Large intestine (tissue), 3 donors: ENCODE measurements around the gene DDX24. TPM values are rescaled to one million over a fixed set of nuclear protein-coding genes. Genes with fewer than 3 reads are reported as not detected.

Experiments
- DNase-seq, 2 donors: peaks; one replicate each; pipeline versions ENCODE4 v3.0.0 to v3.0.0-alpha.2; 2013
- H3K27ac ChIP-seq: one replicate; pipeline ENCODE4 v1.5.1; 2013; ENCODE audit warnings: low read length
- H3K27me3 ChIP-seq: 2 replicates; pipeline ENCODE4 v1.6.1; 2013; ENCODE audit warnings: low read length; ENCODE audit not compliant: control insufficient read depth, insufficient read depth
- H3K36me3 ChIP-seq: 2 replicates; pipeline ENCODE4 v1.6.1; 2013; ENCODE audit warnings: low read length; ENCODE audit not compliant: control insufficient read depth, insufficient read depth
- H3K4me1 ChIP-seq: one replicate; pipeline ENCODE4 v1.6.1; 2013; ENCODE audit warnings: low read length; ENCODE audit not compliant: control insufficient read depth, insufficient read depth
- H3K4me3 ChIP-seq: one replicate; pipeline ENCODE4 v1.5.1; 2013; ENCODE audit warnings: low read length
- H3K9me3 ChIP-seq: one replicate; pipeline ENCODE4 v1.6.1; 2013; ENCODE audit warnings: mild to moderate bottlenecking, low read depth, low read length, moderate library complexity; ENCODE audit not compliant: control insufficient read depth
- WGBS: methylation state at CpG from one replicate; pipeline ENCODE4 v1.1.5; 2013; ENCODE audit warnings: low lambda C conversion rate; ENCODE audit not compliant: insufficient coverage; 5-methylcytosine and 5-hydroxymethylcytosine counted together
- polyA plus RNA-seq: library from polyadenylated mRNA; unstranded; fragments of 120-200 nt; gene quantifications from one replicate; pipeline ENCODE4 v1.2.1, GENCODE V29; 2013

Gene DDX24
- polyA plus RNA-seq, 1 donor: 109 TPM

DNA sequence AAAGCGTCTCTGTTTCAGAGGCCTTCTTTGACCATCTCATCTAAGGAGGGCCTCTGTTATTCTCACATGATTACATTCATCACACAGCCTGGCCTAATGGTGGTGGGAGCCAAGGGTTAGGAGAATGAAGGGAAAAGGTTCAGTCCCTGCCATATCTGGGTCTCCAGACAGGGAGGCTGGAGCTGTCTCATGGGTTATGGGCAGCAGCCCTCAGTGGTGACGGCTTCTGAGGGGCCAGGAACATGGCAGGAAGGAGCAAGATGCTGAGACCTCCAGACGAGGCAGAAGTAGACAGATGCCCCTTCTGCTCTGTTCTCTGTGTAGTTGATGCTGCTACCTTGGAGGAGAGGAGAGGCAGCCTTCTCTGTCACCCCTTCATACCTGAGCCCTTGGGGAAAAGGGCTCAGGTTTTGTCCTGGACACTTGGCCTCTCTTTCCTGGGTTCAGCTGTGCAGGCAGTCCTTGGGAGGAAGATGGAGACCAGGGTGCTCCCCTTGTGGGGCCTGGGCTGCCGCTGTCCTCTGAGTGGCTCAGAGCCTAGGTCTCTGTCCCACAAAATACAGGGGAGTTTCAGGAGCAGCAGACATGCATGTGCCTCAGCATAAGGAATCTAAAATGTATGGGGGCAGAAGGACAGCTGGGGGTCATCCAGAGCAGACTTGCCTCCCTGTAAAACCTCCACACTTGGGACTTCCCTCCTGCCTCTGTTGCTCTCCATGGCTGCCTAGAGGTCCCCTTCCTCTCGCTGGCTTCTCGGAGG is 44.8 kb upstream of the DDX24 start:
- H3K27me3 ChIP-seq: no peaks in the 10 kb centered on the region
- peaks cover 11% of the 10 kb centered on the region for H3K36me3 ChIP-seq
- no peaks in the 10 kb centered on the region for H3K9me3 ChIP-seq
- WGBS: no CpG with 5 or more reads among the region's 6 CpGs
- DNase-seq: no peak
- H3K4me3 ChIP-seq: no peak overlapping the region
- peaks cover 7% of the 10 kb centered on the region for H3K4me1 ChIP-seq
- no peak overlapping the region for H3K27ac ChIP-seq

DNA sequence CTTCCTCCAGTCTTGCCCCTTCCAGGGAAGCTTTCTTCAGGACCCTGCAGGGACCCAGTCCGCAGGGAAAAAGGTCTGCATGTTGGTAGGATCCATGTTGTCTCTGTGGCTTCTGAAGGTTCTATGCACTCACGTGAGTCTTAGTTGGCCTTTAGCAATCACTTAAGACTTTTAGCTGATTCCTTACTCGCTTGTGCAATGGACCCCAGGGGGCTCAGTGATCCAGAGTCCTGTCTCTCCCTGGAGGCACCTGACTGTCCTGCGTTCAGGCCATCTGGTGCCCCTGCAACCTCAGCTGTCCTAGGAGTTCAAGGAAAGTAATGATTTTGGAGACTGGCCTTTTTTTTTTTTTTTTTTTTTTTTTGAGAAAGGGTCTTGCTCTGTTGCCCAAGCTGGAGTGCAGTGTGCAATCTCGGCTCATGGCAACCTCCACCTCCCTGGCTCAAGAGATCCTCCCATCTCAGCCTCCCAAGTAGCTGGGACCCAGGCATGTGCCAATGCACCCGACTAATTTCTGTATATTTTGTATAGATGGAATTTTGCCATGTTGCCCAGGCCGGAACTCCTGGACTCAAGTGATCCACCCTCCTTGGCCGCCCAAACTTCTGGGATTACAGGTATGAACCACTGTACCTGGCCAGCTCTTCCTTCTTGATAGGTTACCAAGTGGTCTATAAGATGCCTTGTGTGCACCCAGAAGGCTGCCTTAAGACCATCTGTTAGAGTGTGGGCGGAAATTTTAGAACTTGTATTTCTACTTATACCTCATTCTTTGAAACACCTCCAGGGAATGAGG is 43.8 kb upstream of the DDX24 start:
- Histone ChIP-seq H3K27ac (no peak overlapping the region), H3K9me3 (no peaks in the 10 kb centered on the region), H3K27me3 (no peaks in the 10 kb centered on the region), H3K4me3 (no peak overlapping the region), H3K4me1 (peaks cover 7% of the 10 kb centered on the region), H3K36me3 (peaks cover 11% of the 10 kb centered on the region)
- no peak for DNase-seq
- WGBS: no CpG with 5 or more reads among the region's 9 CpGs

DNA sequence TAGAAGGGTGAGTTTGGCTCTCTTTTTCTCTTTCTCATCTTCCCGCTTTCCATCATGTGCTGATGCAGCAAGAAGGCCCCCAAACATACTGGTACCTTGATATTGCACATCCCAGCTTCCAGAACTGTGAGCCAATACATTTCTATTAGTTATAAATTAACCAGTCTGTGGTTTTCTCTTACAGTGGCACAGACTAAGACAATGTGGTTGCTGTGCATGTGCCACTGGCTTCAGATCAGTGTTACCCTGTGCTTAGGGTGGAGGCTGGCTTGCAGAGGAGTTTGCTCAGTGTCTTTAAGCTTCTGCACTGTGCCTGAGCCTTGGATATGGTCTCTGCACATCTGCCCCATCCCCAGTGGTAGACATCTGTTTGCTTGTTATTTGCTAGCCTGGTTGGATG is 42.9 kb upstream of the DDX24 start:
- peaks cover 5% of the 10 kb centered on the region for H3K4me1 ChIP-seq
- H3K27me3 ChIP-seq: no peaks in the 10 kb centered on the region
- H3K27ac ChIP-seq: no peak overlapping the region
- no peaks in the 10 kb centered on the region for H3K9me3 ChIP-seq
- no peak for DNase-seq
- peaks cover 11% of the 10 kb centered on the region for H3K36me3 ChIP-seq
- WGBS: no CpG with 5 or more reads among the region's 1 CpG
- H3K4me3 ChIP-seq: no peak overlapping the region

DNA sequence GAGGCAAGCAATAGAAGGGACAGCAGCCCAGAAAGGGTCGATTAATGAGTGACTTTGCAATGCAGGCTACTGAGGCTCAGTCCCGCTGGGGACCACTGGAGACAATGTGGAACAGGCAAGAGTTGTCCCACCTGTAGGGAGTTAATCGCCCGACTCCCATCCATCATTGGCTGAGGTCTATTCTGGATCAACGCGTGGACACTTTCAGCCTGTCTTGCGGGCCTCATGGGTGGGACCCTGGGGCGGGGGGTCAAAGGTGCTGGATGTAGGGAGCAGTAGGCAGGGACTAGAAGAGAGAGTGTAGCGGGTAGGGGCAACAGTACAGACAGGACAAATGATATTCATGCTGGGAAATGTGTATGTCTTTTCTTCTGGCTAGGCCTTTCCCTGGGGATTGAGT is 42.3 kb upstream of the DDX24 start:
- WGBS: 80% methylated on average over 1 of the region's 9 CpGs

DNA sequence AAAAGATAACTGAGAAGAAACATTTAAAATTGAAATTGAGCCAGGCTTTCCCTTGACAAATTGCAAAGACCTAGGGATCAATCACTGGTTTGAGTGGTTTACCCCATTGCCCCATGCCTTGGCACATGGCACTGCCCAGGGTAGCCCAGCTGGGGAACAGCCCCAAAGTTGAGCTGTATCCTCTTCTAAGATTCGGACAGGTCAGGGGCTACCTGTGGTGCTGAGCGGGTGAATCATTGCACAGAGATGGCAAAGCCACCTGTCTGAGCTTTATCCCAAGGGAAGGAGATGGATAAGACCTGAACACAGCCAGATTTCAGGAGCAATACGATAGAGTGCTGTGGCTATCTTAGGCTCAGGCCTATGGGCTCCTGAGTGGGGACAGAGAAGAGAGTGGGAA is 41.4 kb upstream of the DDX24 start:
- no peak for DNase-seq
- peaks cover 9% of the 10 kb centered on the region for H3K36me3 ChIP-seq
- no CpG with 5 or more reads among the region's 3 CpGs for WGBS
- H3K27ac ChIP-seq: no peak overlapping the region
- peaks cover 5% of the 10 kb centered on the region for H3K4me1 ChIP-seq
- no peaks in the 10 kb centered on the region for H3K27me3 ChIP-seq
- H3K9me3 ChIP-seq: no peaks in the 10 kb centered on the region
- no peak overlapping the region for H3K4me3 ChIP-seq

More for the DNA sequence above, 42.3 kb upstream of the DDX24 start:
- H3K27me3 ChIP-seq: no peaks in the 10 kb centered on the region
- peaks cover 2% of the 10 kb centered on the region for H3K4me1 ChIP-seq
- no peak overlapping the region for H3K27ac ChIP-seq
- DNase-seq: no peak
- peaks cover 11% of the 10 kb centered on the region for H3K36me3 ChIP-seq
- no peaks in the 10 kb centered on the region for H3K9me3 ChIP-seq
- no peak overlapping the region for H3K4me3 ChIP-seq

DNA sequence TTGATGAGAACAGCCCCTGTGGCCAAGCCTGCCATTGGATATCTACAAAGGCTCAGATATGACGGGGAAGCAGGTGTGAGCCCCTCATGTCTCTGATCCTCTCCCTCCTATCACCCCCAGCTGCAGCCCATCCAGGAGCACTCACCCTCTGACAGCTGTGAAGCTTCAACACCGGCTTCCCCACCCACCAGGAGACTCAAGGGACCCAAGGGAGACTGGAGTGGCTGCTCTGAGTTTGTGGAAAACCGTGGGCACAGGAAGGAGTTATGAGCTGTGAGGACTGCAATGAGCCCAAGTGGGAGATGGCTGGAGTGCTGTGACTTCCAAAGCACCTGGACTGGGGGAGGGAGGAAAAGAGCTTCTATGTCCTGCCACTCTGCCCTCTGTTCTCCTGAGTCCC is 40.5 kb upstream of the DDX24 start:
- Histone ChIP-seq H3K9me3 (no peaks in the 10 kb centered on the region), H3K27ac (no peak overlapping the region), H3K36me3 (peaks cover 2% of the 10 kb centered on the region), H3K4me3 (no peak overlapping the region), H3K27me3 (no peaks in the 10 kb centered on the region), H3K4me1 (peaks cover 5% of the 10 kb centered on the region)
- DNase-seq: no peak
- no CpG with 5 or more reads among the region's 3 CpGs for WGBS

DNA sequence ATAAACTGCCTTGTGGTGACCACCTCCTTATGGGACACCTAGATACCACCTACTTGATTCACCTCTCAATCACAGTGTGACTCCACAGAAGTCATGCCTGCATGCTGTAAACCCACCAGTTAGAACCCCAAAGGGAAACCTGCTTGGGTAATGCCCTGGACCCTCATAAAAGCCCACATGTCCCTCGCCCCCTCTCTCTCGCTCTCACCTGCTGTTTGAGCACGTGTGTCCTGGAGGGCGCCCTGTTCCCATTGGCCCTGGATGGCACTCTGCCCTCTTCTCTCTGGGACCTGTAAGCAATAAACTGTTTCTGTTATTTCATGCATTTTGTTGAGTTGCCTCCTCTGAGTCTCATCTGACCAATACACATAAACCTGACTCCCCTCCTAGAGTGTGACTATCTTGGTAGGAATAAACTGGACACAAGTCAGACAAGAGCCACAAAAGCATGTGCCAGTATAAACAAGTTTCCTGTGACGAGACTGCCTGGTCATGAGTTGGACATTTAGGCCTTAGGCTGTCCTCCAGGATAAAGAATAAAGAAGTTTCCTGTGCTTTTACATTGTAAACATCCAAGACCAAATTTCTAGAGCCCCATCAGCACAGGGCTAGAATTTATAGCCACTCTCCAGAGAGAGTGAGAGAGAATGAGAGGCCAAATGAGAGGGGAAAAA is 39.8 kb upstream of the DDX24 start:
- H3K27me3 ChIP-seq: no peaks in the 10 kb centered on the region
- no peak overlapping the region for H3K27ac ChIP-seq
- H3K9me3 ChIP-seq: no peaks in the 10 kb centered on the region
- peaks cover 5% of the 10 kb centered on the region for H3K4me1 ChIP-seq
- no CpG with 5 or more reads among the region's 5 CpGs for WGBS
- H3K4me3 ChIP-seq: no peak overlapping the region
- no peak for DNase-seq
- no peaks in the 10 kb centered on the region for H3K36me3 ChIP-seq

DNA sequence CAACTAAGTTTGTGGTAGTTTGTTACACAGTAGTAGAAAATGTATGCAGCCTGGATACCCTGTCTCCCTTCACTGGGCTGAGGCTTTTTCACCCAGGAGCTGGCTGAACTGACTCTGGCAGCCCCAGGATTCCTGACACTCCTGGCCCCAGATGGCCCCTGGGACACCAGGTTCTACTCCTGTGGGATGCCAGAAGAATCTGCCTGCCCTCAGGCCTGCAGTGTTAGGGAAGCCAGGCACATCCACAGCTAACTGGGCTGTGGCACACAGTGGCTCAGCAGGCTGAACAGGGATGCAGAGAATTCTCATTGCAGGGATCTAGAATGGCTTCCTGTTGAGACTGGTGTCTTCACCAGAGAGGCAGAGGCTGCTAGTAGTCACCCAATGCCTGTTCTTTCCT is 38.1 kb upstream of the DDX24 start:
- DNase-seq: no peak
- Histone ChIP-seq H3K4me1 (peaks cover 11% of the 10 kb centered on the region), H3K27me3 (no peaks in the 10 kb centered on the region)

DNA sequence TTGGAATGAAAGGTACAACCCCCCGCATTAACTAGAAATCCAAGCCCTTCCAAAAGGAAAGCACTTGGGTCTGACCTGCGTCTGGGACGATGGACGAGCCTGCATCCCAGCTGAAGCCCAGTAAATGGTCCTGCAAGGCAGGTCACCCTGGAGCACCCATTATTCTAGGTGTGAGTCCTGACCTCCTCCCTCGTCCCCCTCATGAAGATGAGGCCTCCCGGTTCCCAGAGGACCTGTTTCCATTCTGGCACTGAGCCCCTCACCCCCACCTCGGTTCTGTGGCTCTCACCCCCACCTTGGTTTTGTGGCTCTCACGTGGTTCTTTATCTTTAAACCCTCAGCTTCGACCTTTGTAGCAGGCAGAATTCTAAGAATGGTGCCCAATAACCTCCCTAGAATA is 36.9 kb upstream of the DDX24 start:
- H3K36me3 ChIP-seq: no peaks in the 10 kb centered on the region
- H3K4me3 ChIP-seq: no peak overlapping the region
- H3K9me3 ChIP-seq: no peaks in the 10 kb centered on the region
- no peak overlapping the region for H3K27ac ChIP-seq
- no peaks in the 10 kb centered on the region for H3K27me3 ChIP-seq
- H3K4me1 ChIP-seq: peaks cover 11% of the 10 kb centered on the region
- DNase-seq: peak in 1 of 2 donors; percentile 58
- no CpG with 5 or more reads among the region's 9 CpGs for WGBS

More for the DNA sequence above, 38.1 kb upstream of the DDX24 start:
- Histone ChIP-seq H3K4me3 (no peak overlapping the region), H3K27ac (no peak overlapping the region), H3K9me3 (no peaks in the 10 kb centered on the region), H3K36me3 (no peaks in the 10 kb centered on the region)

DNA sequence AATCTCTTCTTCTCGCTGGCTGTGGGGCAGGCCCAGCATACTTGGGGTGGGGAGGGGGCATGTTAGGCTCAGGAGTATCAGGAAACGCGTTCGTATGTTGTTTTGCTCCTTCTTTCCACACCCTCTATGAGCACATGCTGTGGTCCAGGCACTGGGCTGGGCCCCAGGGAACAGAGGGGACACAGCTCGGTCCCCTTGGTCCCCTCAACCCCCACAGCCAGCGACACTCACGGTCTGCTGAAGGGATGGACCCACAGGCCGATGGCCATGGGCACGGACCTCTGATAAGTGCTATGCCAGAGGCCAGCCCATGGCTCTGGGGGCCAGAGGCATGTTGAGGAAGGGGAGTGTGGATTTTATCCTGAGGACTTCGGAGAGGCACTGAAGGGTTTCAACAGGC is 35.7 kb upstream of the DDX24 start:
- Histone ChIP-seq H3K4me1 (peaks cover 11% of the 10 kb centered on the region), H3K36me3 (no peaks in the 10 kb centered on the region), H3K4me3 (no peak overlapping the region), H3K27me3 (no peaks in the 10 kb centered on the region), H3K27ac (no peak overlapping the region), H3K9me3 (no peaks in the 10 kb centered on the region)
- no CpG with 5 or more reads among the region's 10 CpGs for WGBS
- DNase-seq: no peak
